ENCODE measurements around the gene TRMO. TPM values are rescaled to one million over a fixed set of nuclear protein-coding genes. Genes with fewer than 3 reads are reported as not detected.

TRMO gene
- total RNA-seq, 1 experiment from 2014 or later, result 8.6 TPM

GRCh38 chr9:97864396-97864795 is 57.9 kb downstream of the TRMO start:
- Histone ChIP-seq H2AK5ac (ENCODE audit: insufficient read length, low read length) (no peak overlapping the region), H2BK12ac (ENCODE audit: insufficient read length, low read depth, low read length) (no peak overlapping the region), H4K8ac (replicated peaks; ENCODE audit: insufficient read length, low read depth, low read length) (no peak overlapping the region), H2BK20ac (ENCODE audit: low read depth, low read length, poor library complexity, severe bottlenecking) (no peak overlapping the region), H3K79me1 (ENCODE audit: insufficient read depth, low read depth, low read length, poor library complexity, severe bottlenecking) (no peaks in the 10 kb centered on the region), H4K20me1 (ENCODE audit: control insufficient read depth, insufficient read depth, insufficient read length) (no peaks in the 10 kb centered on the region), H3K9me3 (ENCODE audit: control insufficient read depth, low read depth, low read length) (no peaks in the 10 kb centered on the region), H4K91ac (ENCODE audit: insufficient read length, low read depth, low read length) (no peak overlapping the region), H2BK5ac (ENCODE audit: insufficient read length, low read length) (no peak overlapping the region), H3K4ac (ENCODE audit: low read depth, low read length) (no peak overlapping the region), H3K27me3 (ENCODE audit: insufficient read depth, low read length) (peaks cover 24% of the 10 kb centered on the region), H3K4me1 (ENCODE audit: insufficient read depth, low read length) (peaks cover 6% of the 10 kb centered on the region; the same call in 1 of the 2 replicates), H3K14ac (ENCODE audit: insufficient read depth, low read length) (no peak overlapping the region), H3K4me2 (ENCODE audit: insufficient read depth, insufficient read length, low read length) (no peak overlapping the region), H3T11ph (ENCODE audit: low read length) (no peak overlapping the region), H3K9ac (ENCODE audit: extremely low read depth, insufficient read length, low read length) (no peak overlapping the region), H2BK120ac (ENCODE audit: low read depth, low read length, poor library complexity, severe bottlenecking) (no peak overlapping the region), H3K56ac (ENCODE audit: insufficient read length, low read depth, low read length) (no peak overlapping the region), H3K23me2 (ENCODE audit: insufficient read length, low read depth, low read length, poor library complexity, severe bottlenecking) (no peaks in the 10 kb centered on the region), H2BK15ac (ENCODE audit: low read depth, low read length) (no peak overlapping the region), H4K5ac (ENCODE audit: insufficient read length, low read depth, low read length) (no peak overlapping the region), H2AFZ (ENCODE audit: low read length) (no peak overlapping the region), H3K79me2 (ENCODE audit: insufficient read depth, low read length) (no peaks in the 10 kb centered on the region), H3K18ac (ENCODE audit: insufficient read length, low read depth, low read length) (no peak overlapping the region), H3K23ac (ENCODE audit: insufficient read length, low read depth, low read length) (no peak overlapping the region), H3K27ac (ENCODE audit: insufficient read length, low read depth, low read length) (no peak overlapping the region)
- H3K27ac Mint-ChIP-seq, result no peak overlapping the region
- no peak for DNase-seq
- H3K36me3 Mint-ChIP-seq (ENCODE audit: insufficient read depth in 1 of 3, low read depth in 3 of 3), result peaks cover 0 to 13% (median 0%) of the 10 kb centered on the region in 3 experiments; a peak in 3 of 7 replicates
- H3K27me3 Mint-ChIP-seq (ENCODE audit: low read depth), result peaks cover 86% of the 10 kb centered on the region
- H3K4me1 Mint-ChIP-seq, result peaks cover 13 to 17% of the 10 kb centered on the region in 2 experiments
- WGBS (ENCODE audit: extremely low coverage, insufficient read length, low lambda C conversion rate), result no CpG with 5 or more reads among the region's 1 CpG
- peaks cover 14% of the 10 kb centered on the region in 2 experiments for H3K9me3 Mint-ChIP-seq
- TF ChIP-seq CTCF (conservative IDR thresholded peaks at IDR 0.05), result no peak
- no peak overlapping the region for H3K4me3 Mint-ChIP-seq

Data from H9 (cell line).